CD14-positive monocyte (primary cell): ENCODE data around the gene HMGXB3. TPM values are rescaled to one million over a fixed set of nuclear protein-coding genes. Genes with fewer than 3 reads are reported as not detected.

Experiments
- DNase-seq, 3 donors: peaks; one replicate each; pipeline ENCODE4 v3.0.0-alpha.2; 2011 to 2022
- H2AFZ ChIP-seq: 2 replicates; pipeline ENCODE4 v1.6.0; 2012; ENCODE audit warnings: mild to moderate bottlenecking, low read depth, low read length, inconsistent platforms; ENCODE audit not compliant: insufficient read depth, poor library complexity, severe bottlenecking
- H3K27ac ChIP-seq, 2 donors: 1 replicate in 1 of 2; 2 replicates in 1 of 2; pipeline ENCODE4 v1.5.1; 2012 to 2013; ENCODE audit warnings: low read length in 2 of 2, control low read depth in 1 of 2, inconsistent platforms in 1 of 2, low read depth in 1 of 2, mild to moderate bottlenecking in 1 of 2
- H3K27me3 ChIP-seq, 2 donors: one replicate each; pipeline versions ENCODE4 v1.6.0 to v1.6.1; 2011 to 2013; ENCODE audit warnings: low read length in 2 of 2; ENCODE audit not compliant: control insufficient read depth in 2 of 2, insufficient read depth in 2 of 2
- H3K36me3 ChIP-seq, 2 donors: replicated peaks in 1 of 2; 1 replicate in 1 of 2; 2 replicates in 1 of 2; pipeline versions ENCODE4 v1.5.1 to v1.6.1; 2012 to 2013; ENCODE audit warnings: low read length in 2 of 2, control low read depth in 1 of 2, inconsistent platforms in 1 of 2, mild to moderate bottlenecking in 1 of 2; ENCODE audit not compliant: insufficient read depth in 2 of 2, control insufficient read depth in 1 of 2
- H3K4me1 ChIP-seq, 2 donors: 1 replicate in 1 of 2; 2 replicates in 1 of 2; pipeline versions ENCODE4 v1.5.1 to v1.6.1; 2012 to 2013; ENCODE audit warnings: low read length in 2 of 2, control low read depth in 1 of 2, inconsistent platforms in 1 of 2, mild to moderate bottlenecking in 1 of 2, moderate library complexity in 1 of 2; ENCODE audit not compliant: insufficient read depth in 2 of 2, control insufficient read depth in 1 of 2
- H3K4me2 ChIP-seq: replicated peaks from 2 replicates; pipeline ENCODE3; 2012; ENCODE audit warnings: low read length, moderate library complexity, mild to moderate bottlenecking; ENCODE audit not compliant: poor library complexity, severe bottlenecking; ENCODE audit errors: extremely low read depth
- H3K4me3 ChIP-seq, 3 experiments: fragments of 200-600 bp in 1 of 3; sonication (generic) in 1 of 3; replicated peaks in 1 of 3; 1 replicate in 2 of 3; 2 replicates in 1 of 3; pipeline ENCODE4 v1.5.1; 2011 to 2013; ENCODE audit warnings: low read length in 3 of 3, mild to moderate bottlenecking in 3 of 3, control low read depth in 2 of 3, low read depth in 2 of 3, inconsistent platforms in 1 of 3, moderate library complexity in 1 of 3
- H3K79me2 ChIP-seq: 2 replicates; pipeline ENCODE4 v1.6.0; 2012; ENCODE audit warnings: mild to moderate bottlenecking, control low read depth, inconsistent platforms, low read length, moderate library complexity; ENCODE audit not compliant: insufficient read depth
- H3K9ac ChIP-seq: 2 replicates; pipeline ENCODE4 v1.6.0; 2017; ENCODE audit warnings: low read length, mild to moderate bottlenecking; ENCODE audit not compliant: insufficient read depth, poor library complexity, severe bottlenecking
- H3K9me3 ChIP-seq, 2 donors: replicated peaks in 1 of 2; 1 replicate in 1 of 2; 2 replicates in 1 of 2; pipeline versions ENCODE4 v1.5.1 to v1.6.1; 2012 to 2013; ENCODE audit warnings: low read length in 2 of 2, control low read depth in 1 of 2; ENCODE audit not compliant: control insufficient read depth in 1 of 2, insufficient read depth in 1 of 2
- H4K20me1 ChIP-seq: 2 replicates; pipeline ENCODE4 v1.6.0; 2012; ENCODE audit warnings: mild to moderate bottlenecking, low read length, control low read depth, moderate library complexity; ENCODE audit not compliant: insufficient read depth
- H3K27ac Mint-ChIP-seq, 7 donors: one replicate each; pipeline ENCODE4 v1.8.0; 2020; ENCODE audit warnings: mild to moderate bottlenecking in 7 of 7, mixed read lengths in 7 of 7, moderate library complexity in 6 of 7, inconsistent platforms in 2 of 7
- H3K27me3 Mint-ChIP-seq, 3 donors: one replicate each; pipeline ENCODE4 v1.8.0; 2021 to 2022; ENCODE audit warnings: low read depth in 3 of 3, mild to moderate bottlenecking in 3 of 3, mixed read lengths in 3 of 3, moderate library complexity in 3 of 3, inconsistent platforms in 1 of 3
- H3K36me3 Mint-ChIP-seq, 2 donors: one replicate each; pipeline ENCODE4 v1.8.0; 2020; ENCODE audit warnings: mixed read lengths in 2 of 2, inconsistent platforms in 1 of 2, mild to moderate bottlenecking in 1 of 2
- H3K4me1 Mint-ChIP-seq: one replicate; pipeline ENCODE4 v1.8.0; 2020; ENCODE audit warnings: mild to moderate bottlenecking, mixed read lengths
- H3K4me3 Mint-ChIP-seq, 2 donors: one replicate each; pipeline ENCODE4 v1.8.0; 2020; ENCODE audit warnings: mild to moderate bottlenecking in 2 of 2, mixed read lengths in 2 of 2, moderate library complexity in 1 of 2
- H3K9me3 Mint-ChIP-seq, 7 donors: one replicate each; pipeline ENCODE4 v1.8.0; 2020 to 2022; ENCODE audit warnings: mixed read lengths in 7 of 7, mild to moderate bottlenecking in 6 of 7, moderate library complexity in 6 of 7, inconsistent platforms in 2 of 7
- WGBS: methylation state at CpG from one replicate; pipeline ENCODE4 v1.1.5; 2013; ENCODE audit warnings: missing lambda C conversion rate; ENCODE audit not compliant: insufficient coverage; 5-methylcytosine and 5-hydroxymethylcytosine counted together
- intact Hi-C, 2 donors: fragments of 100-400 bp; cut with micrococcal nuclease; formaldehyde crosslinking; loops; one replicate each; pipeline versions ENCODE4 v1.15.0 to v1.15.1; 2023
- polyA plus RNA-seq, 3 donors: library from polyadenylated mRNA; depleted of rRNA in 1 of 3; unstranded in 2 of 3; stranded (reverse) in 1 of 3; fragments of 300-500 nt in 2 of 3; fragments of >200 nt in 1 of 3; fragmentation: Illumina TruSeq in 2 of 3; gene quantifications; 1 replicate in 2 of 3; 2 replicates in 1 of 3; pipeline ENCODE4 v1.2.3, GENCODE V29; 2012 to 2021
- TF ChIP-seq, protein P1 (sequence below): fragments of 200-600 bp; IDR thresholded peaks from one replicate; pipeline ENCODE4 v1.8.0; 2022; ENCODE audit warnings: antibody characterized with exemption, mild to moderate bottlenecking

HMGXB3 gene
- polyA plus RNA-seq, 3 donors = 3.1 to 22.9 (median 6.2) TPM

DNA sequence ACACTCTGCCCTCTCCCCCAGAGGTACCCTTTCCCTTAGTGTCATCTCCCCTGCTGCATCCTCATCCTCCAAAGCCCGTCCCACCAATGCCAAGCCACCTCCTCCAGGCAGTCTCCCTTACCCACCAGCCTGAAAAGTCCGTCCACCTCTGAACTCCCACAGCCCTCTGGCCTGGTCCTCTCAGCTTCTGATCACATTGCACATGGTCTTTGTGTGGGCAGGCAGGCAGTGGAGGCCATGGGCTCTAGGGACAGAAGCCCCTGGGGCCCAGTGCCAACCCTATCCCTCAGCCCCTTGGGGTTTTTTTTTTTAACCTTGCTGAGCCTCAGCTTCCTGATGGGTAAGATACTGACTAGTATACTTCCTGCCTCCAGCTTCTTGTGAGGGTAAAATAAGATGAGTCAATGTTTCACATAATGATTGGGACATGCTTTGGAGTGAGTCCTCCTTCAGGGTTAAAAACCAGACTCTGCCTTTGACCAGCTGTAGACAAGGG, 66.4 kb downstream of the HMGXB3 start:
- H2AFZ ChIP-seq = no peak overlapping the region
- peaks cover 0 to 2% (median 0%) of the 10 kb centered on the region in 3 donors for H3K27me3 Mint-ChIP-seq
- WGBS = 39% methylated on average over 2 of the region's 2 CpGs
- H3K9ac ChIP-seq = peak overlapping the region; percentile 42
- no peaks in the 10 kb centered on the region for H3K9me3 ChIP-seq
- H3K36me3 Mint-ChIP-seq = peaks cover 51 to 79% of the 10 kb centered on the region in 2 donors
- TF ChIP-seq, protein P1, sequence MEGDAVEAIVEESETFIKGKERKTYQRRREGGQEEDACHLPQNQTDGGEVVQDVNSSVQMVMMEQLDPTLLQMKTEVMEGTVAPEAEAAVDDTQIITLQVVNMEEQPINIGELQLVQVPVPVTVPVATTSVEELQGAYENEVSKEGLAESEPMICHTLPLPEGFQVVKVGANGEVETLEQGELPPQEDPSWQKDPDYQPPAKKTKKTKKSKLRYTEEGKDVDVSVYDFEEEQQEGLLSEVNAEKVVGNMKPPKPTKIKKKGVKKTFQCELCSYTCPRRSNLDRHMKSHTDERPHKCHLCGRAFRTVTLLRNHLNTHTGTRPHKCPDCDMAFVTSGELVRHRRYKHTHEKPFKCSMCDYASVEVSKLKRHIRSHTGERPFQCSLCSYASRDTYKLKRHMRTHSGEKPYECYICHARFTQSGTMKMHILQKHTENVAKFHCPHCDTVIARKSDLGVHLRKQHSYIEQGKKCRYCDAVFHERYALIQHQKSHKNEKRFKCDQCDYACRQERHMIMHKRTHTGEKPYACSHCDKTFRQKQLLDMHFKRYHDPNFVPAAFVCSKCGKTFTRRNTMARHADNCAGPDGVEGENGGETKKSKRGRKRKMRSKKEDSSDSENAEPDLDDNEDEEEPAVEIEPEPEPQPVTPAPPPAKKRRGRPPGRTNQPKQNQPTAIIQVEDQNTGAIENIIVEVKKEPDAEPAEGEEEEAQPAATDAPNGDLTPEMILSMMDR = no peak
- peaks cover 73% of the 10 kb centered on the region for H3K4me1 Mint-ChIP-seq
- peak overlapping the region; percentile 81 to 94 (median 90) for H3K27ac Mint-ChIP-seq
- H3K27me3 ChIP-seq = no peaks in the 10 kb centered on the region
- H3K79me2 ChIP-seq = peaks cover 63% of the 10 kb centered on the region
- no peaks in the 10 kb centered on the region for H3K9me3 Mint-ChIP-seq
- H3K4me1 ChIP-seq = peaks cover 73 to 76% of the 10 kb centered on the region in 2 donors
- H3K36me3 ChIP-seq = peaks cover 99% of the 10 kb centered on the region in 2 donors
- peak overlapping the region in 1 of 3 experiments; percentile 4 for H3K4me3 ChIP-seq
- H3K27ac ChIP-seq = peak overlapping the region; percentile 52 to 80
- no peak overlapping the region for H3K4me3 Mint-ChIP-seq
- H4K20me1 ChIP-seq = peaks cover 99% of the 10 kb centered on the region
- intact Hi-C loops = loop anchor here in 1 of 2 donors (10.0 kb wide), 1 partner anchor 698 kb away; no protein-coding TSS in a partner anchor
- peak; percentile 45 to 80 (median 74) for DNase-seq
- no peak overlapping the region for H3K4me2 ChIP-seq

DNA sequence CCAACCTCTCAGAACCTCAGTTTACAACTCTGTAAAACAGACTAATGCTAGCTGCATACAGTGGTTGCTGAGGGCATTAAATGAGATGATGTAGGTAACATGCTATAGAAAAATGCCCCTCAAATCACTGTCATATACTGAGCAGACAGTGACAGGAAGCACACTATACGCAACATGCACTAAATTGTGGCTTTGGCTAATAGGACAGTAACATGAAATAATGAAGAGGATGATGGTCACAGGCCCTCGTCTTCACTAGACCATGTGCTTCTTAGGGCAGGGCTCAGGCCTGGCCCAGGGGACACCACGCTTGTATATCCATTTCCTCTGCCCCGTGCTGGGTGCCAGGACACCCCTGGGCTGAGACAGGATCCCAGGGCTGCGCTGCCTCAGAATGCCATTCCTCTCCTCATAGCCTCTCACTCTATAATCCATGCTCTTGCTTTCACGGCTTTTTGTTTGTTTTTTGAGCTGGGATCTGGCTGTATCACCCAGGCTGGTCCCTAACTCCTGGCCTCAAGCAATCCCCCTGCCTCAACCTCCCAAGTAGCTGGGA, 66.9 kb downstream of the HMGXB3 start:
- Histone ChIP-seq H3K4me1 (peaks cover 69 to 71% of the 10 kb centered on the region in 2 donors), H2AFZ (no peak overlapping the region), H3K4me2 (no peak overlapping the region), H3K27ac (peak overlapping the region; percentile 57 to 80), H3K79me2 (peaks cover 62% of the 10 kb centered on the region), H3K36me3 (peaks cover 99% of the 10 kb centered on the region in 2 donors), H3K9me3 (no peaks in the 10 kb centered on the region), H3K4me3 (no peak overlapping the region), H4K20me1 (peaks cover 99% of the 10 kb centered on the region), H3K27me3 (no peaks in the 10 kb centered on the region), H3K9ac (no peak overlapping the region)
- WGBS = 73% methylated on average over 3 of the region's 6 CpGs
- no peaks in the 10 kb centered on the region for H3K9me3 Mint-ChIP-seq
- peaks cover 0 to 2% (median 0%) of the 10 kb centered on the region in 3 donors for H3K27me3 Mint-ChIP-seq
- no peak for DNase-seq
- intact Hi-C loops = loop anchor here in 1 of 2 donors (10.0 kb wide), 1 partner anchor 697 kb away; no protein-coding TSS in a partner anchor
- H3K36me3 Mint-ChIP-seq = peaks cover 46 to 76% of the 10 kb centered on the region in 2 donors
- no peak overlapping the region for H3K4me3 Mint-ChIP-seq
- H3K27ac Mint-ChIP-seq = peak overlapping the region; percentile 81 to 94 (median 90)
- TF ChIP-seq, protein P1 = no peak
- H3K4me1 Mint-ChIP-seq = peaks cover 69% of the 10 kb centered on the region
